GM18951 (cell line): ENCODE results near the gene TGFBI.

Experiments
- POLR2A ChIP-seq: IDR thresholded peaks from 4 replicates; pipeline ENCODE4 v1.6.1; 2011; ENCODE audit warnings: mild to moderate bottlenecking; ENCODE audit not compliant: insufficient read length, insufficient read depth; ENCODE audit errors: extremely low read depth
- in situ Hi-C: fragments of 300-500 bp; cut with MboI; formaldehyde crosslinking; loops from one replicate; pipeline ENCODE4 v1.12.0; 2022; ENCODE audit warnings: low sequenced_read_pairs, mixed read lengths, inconsistent platforms; ENCODE audit not compliant: unreplicated experiment

Gene TGFBI

GRCh38 chr5:136007271-136007670 lies 21.5 kb upstream of the TGFBI start:
- no peak for TF ChIP-seq POLR2A
- in situ Hi-C loops: no loop called here

GRCh38 chr5:136011414-136012001 lies 17.3 kb upstream of the TGFBI start:
- TF ChIP-seq POLR2A: no peak
- in situ Hi-C loops: no loop called here

- in situ Hi-C loops: no loop called here
- TF ChIP-seq POLR2A: no peak
Measured at GRCh38 chr5:136012041-136012804, 16.6 kb upstream of the TGFBI start.

DNA sequence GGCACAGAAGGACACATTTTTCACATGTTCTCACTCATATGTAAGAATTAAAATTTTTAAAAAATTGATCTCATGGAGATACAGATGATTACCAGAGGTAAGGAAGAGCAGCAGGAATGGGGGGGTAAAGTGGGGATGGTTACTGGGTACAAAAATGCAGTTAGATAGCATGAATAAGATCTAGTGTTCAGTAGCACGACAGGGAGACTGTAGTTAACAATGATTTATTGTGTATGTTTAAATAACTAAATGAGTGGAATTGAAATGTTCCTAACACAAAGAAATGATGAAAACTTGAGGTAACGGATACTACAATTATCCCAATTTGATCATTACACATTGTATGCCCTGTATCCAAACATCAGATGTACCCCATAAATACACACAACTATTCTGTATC lies 15.2 kb upstream of the TGFBI start:
- no peak for TF ChIP-seq POLR2A
- in situ Hi-C loops: no loop called here

DNA sequence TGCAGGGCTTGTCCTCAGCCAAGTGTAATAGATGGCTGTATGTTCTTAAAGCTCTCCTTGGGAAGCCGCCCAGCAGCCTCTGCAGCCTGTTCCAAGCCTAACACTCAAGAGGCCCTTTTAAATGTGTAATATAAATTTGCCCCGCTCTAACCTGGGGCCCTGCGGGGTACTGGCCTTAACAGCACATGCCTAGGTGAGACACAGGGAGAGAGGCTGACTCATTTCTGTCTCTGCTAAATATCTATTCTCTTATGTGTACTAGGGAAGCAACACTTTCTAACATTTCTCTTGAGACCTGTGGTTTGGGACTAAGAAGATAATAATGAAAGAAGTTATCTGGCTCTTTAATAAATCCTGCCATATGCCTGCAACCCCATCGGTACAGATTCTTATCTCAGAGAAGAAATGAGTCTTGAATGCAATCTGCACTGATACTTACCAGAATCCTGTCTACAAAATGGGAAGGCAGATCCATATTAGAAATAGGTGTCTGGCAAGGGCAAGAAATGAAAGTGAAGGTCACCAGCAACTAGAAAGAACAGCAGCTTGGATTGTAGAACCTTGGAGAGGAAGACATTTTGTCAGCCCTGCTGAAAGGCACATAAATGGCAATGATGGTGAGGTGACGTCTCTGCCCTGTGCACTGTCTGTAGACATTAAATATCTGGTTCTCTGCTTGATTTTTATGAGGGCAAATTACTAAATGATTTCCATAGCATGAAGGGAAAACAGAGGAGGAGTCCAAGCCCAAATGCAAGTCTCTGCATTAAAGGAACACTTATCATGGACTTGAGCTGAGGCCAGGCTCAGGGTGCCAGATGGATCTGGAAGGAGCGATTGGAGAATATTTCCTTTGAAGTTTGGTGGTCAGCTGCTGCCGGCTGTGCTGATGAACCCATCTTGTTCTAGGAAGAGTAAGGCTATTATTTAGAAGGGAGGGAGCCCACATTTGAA lies 14.5 kb upstream of the TGFBI start:
- TF ChIP-seq POLR2A: no peak
- in situ Hi-C loops: no loop called here

DNA sequence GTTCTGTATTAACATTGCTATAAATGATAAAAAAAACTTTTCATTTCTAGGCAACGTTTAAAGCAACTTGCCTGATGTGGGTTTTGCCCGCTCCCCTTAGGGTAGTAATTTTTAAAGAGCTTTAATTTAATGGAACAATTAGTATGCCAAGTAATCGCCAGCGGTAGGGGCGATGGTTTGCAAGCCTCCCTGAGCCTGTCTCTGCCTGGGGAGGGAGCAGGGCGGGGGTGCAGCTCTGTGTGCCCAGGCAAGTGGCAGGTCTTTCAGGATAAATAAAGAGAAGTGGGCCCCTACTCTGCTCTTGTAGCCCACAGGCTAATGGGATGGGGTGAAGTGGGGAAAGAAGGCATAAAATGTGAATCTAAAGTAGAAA lies 13.8 kb upstream of the TGFBI start:
- TF ChIP-seq POLR2A: no peak
- in situ Hi-C loops: no loop called here

GRCh38 chr5:136015966-136016650 lies 12.7 kb upstream of the TGFBI start:
- TF ChIP-seq POLR2A: no peak
- in situ Hi-C loops: no loop called here

DNA sequence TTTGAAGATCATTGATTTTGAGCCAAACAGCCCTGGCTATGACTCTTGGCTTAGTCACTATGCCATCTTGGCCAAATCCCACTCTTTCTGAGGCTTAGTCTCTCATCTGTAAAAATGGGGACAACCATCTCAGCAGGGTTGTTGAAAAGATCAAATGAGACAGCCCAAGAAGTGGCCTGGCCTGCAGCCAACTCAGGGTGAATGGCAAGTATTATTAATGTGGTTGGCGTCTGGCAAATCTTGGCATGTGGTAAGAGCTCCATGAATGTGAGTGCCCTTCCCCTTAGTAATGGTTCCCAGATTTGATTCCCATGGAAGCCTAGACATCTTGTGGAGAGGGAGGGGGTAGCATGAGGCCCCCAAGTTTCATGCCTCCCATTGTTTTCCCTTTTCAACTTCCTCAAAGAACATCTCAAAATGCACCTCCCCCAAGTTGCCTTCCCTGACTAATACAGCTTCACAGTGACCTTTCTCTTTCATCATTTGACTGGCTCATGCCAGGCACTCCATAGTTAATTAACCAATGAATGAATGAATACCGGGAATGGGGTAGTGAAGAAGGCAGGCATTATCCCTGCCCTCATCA lies 11.8 kb upstream of the TGFBI start:
- in situ Hi-C loops: no loop called here

DNA sequence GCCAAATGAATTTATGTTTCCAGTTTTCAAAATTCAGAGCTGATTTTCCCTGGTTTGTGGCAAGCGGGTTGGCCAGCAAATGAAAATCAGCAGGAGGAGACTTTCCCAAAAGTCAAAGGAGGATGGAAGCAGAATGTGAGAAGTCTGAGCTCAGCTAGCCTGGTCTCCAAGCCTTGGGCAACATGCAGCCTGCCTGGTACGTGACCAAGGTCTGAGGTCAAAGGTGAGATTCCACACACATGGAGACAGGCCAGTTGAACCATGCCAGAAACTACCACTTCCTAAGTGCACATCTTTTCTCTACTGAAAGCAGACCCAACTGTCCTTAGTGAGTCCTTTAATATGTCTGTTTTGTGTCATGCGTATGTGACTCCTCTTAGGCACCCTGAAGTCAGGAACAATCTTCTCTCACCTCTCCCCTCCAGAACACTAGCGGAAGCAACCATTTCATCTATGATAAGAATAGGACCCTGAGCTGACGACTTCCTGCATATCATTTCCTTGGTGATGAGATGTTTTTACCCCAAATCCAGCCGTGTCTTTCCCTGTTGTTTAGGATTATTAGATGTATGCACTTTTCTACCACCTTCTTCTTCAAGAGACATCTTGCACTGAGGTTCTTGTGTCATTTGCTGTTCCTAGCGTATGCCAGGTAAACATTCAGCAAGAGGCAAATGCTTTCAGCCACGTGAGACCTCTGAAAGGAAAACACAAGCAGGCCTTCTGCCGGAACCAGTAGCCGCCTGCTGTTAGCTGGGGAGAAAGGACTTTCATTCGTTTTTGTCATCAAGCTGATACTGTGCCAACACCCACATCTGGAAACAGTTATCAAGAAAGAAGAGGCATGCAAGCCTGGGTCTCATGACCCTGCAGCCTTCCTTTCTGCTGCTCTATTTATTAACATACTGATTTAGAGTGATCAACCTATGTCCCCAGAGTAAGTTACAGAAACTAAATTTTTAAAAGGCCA lies 9.7 kb upstream of the TGFBI start:
- in situ Hi-C loops: no loop called here
- no peak for TF ChIP-seq POLR2A

More for the DNA sequence above, 11.8 kb upstream of the TGFBI start:
- TF ChIP-seq POLR2A: no peak

DNA sequence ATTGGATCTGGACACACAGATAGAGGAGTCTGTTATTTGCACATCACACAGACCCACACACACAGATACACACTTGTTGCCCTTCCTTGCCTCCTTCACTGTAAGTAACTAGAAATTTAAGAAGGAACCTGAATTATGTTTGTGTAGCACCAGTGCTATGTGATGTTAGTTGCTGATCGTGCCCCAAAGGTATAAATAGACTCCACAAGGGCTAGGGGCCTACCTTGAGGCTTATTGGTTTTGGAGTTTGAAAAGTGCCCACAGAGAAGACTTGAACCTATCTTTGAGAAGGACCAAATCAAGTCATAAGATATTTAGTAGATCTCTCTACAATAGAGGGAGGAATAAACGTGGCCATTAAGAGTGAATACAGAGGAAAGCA lies 8.8 kb upstream of the TGFBI start:
- in situ Hi-C loops: no loop called here
- TF ChIP-seq POLR2A: no peak

DNA sequence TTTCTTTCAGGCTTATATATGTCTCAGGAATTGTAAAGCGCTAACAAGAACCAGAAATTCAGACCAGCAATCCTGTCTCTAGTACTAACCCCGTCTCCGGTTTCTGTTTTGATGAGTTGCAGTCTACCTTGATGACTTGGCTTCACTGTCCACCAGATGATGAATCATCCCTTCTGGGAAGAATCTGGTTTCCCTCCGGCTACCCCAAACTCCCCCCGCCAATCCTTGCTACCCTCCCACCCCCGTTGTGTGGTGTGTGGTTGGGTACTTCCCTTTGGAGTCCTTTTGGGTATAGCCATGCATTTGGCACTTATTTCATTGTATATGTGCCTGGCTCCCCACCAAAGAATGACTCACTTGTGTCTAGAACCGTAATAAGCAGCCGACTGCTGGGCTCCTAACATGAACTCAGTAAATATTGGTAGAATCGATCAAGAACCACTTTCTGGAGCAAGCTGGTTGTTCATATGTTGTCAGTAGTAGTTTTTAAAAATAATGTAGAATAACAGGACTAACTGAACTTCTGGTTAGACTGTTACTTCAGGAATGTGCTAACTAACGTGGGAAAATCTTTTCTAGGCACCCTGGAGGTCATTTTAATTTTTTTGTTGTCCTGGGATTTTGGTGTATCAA lies 8.3 kb upstream of the TGFBI start:
- in situ Hi-C loops: no loop called here
- TF ChIP-seq POLR2A: no peak
